Measurements from ENCODE around the gene ITK.

DNA sequence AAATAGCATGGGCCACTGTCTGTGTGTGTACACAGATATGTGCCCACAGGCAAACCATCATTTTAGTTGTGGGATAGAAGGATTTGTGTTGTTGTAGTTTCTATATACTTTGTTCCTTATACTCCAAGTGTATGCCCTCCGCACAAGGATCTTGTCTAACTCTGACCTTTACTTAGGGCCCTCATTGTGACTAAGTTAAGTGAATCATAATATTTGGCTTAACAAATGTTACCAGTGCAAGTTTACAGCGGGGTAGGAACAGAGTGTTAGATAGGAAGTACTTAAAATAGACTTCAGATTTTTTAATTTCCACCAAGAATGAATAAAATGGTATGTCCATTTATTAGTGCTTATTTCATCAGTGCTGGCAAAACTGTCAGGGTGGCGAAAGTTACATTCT lies 55.8 kb downstream of the ITK start:
- TF ChIP-seq, protein P1, sequence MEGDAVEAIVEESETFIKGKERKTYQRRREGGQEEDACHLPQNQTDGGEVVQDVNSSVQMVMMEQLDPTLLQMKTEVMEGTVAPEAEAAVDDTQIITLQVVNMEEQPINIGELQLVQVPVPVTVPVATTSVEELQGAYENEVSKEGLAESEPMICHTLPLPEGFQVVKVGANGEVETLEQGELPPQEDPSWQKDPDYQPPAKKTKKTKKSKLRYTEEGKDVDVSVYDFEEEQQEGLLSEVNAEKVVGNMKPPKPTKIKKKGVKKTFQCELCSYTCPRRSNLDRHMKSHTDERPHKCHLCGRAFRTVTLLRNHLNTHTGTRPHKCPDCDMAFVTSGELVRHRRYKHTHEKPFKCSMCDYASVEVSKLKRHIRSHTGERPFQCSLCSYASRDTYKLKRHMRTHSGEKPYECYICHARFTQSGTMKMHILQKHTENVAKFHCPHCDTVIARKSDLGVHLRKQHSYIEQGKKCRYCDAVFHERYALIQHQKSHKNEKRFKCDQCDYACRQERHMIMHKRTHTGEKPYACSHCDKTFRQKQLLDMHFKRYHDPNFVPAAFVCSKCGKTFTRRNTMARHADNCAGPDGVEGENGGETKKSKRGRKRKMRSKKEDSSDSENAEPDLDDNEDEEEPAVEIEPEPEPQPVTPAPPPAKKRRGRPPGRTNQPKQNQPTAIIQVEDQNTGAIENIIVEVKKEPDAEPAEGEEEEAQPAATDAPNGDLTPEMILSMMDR (IDR thresholded peaks at IDR 0.05), result no peak
- no peak for TF ChIP-seq POLR2A (IDR thresholded peaks at IDR 0.05)

Data from testis (tissue), 2 donors.